ENCODE data around the gene COX8C.
A peak's percentile ranks its signal among the peaks of the same experiment; 100 is the strongest.

COX8C gene

GRCh38 chr14:93317875-93318807, 28.8 kb upstream of the COX8C start:
- no peak overlapping the region for H3K4me3 ChIP-seq (ENCODE audit: low read depth, low read length)
- TF ChIP-seq CTCF (IDR thresholded peaks at IDR 0.05; ENCODE audit: low read depth, low read length) = no peak
- no peaks in the 10 kb centered on the region for H3K27me3 ChIP-seq
- H3K36me3 ChIP-seq = peaks cover 2% of the 10 kb centered on the region; the same call in 1 of the 2 replicates
- DNase-seq = no peak
- H3K9me3 ChIP-seq = no peaks in the 10 kb centered on the region; the same call in 1 of the 2 replicates
- H3K4me1 ChIP-seq = peaks cover 18% of the 10 kb centered on the region

GRCh38 chr14:93318927-93319326, 28.1 kb upstream of the COX8C start:
- TF ChIP-seq CTCF (IDR thresholded peaks at IDR 0.05; ENCODE audit: low read depth, low read length) = no peak
- H3K4me3 ChIP-seq (ENCODE audit: low read depth, low read length) = no peak overlapping the region; the same call in 1 of the 2 replicates
- H3K27me3 ChIP-seq = no peaks in the 10 kb centered on the region
- peaks cover 18% of the 10 kb centered on the region for H3K4me1 ChIP-seq
- peak; percentile 45 for DNase-seq
- H3K9me3 ChIP-seq = no peaks in the 10 kb centered on the region; the same call in 1 of the 2 replicates
- peaks cover 2% of the 10 kb centered on the region; the same call in 1 of the 2 replicates for H3K36me3 ChIP-seq

- peaks cover 18% of the 10 kb centered on the region for H3K4me1 ChIP-seq
Measured at GRCh38 chr14:93319494-93319893, 27.5 kb upstream of the COX8C start.

GRCh38 chr14:93319958-93320357, 27.0 kb upstream of the COX8C start:
- H3K27me3 ChIP-seq = no peaks in the 10 kb centered on the region

More at GRCh38 chr14:93319494-93319893, 27.5 kb upstream of the COX8C start:
- Histone ChIP-seq H3K4me3 (ENCODE audit: low read depth, low read length) (no peak overlapping the region), H3K36me3 (peaks cover 3% of the 10 kb centered on the region), H3K9me3 (no peaks in the 10 kb centered on the region; the same call in 1 of the 2 replicates), H3K27me3 (no peaks in the 10 kb centered on the region)
- DNase-seq = no peak
- no peak for TF ChIP-seq CTCF (IDR thresholded peaks at IDR 0.05; ENCODE audit: low read depth, low read length)

GRCh38 chr14:93320489-93320888, 26.5 kb upstream of the COX8C start:
- H3K4me3 ChIP-seq (ENCODE audit: low read depth, low read length) = no peak overlapping the region
- H3K27me3 ChIP-seq = no peaks in the 10 kb centered on the region
- H3K36me3 ChIP-seq = peaks cover 6% of the 10 kb centered on the region
- H3K9me3 ChIP-seq = no peaks in the 10 kb centered on the region; the same call in 1 of the 2 replicates
- TF ChIP-seq CTCF (IDR thresholded peaks at IDR 0.05; ENCODE audit: low read depth, low read length) = no peak
- no peak for DNase-seq
- peaks cover 18% of the 10 kb centered on the region for H3K4me1 ChIP-seq

More at GRCh38 chr14:93319958-93320357, 27.0 kb upstream of the COX8C start:
- H3K4me3 ChIP-seq (ENCODE audit: low read depth, low read length) = no peak overlapping the region
- TF ChIP-seq CTCF (IDR thresholded peaks at IDR 0.05; ENCODE audit: low read depth, low read length) = no peak
- peaks cover 18% of the 10 kb centered on the region for H3K4me1 ChIP-seq
- H3K36me3 ChIP-seq = peaks cover 6% of the 10 kb centered on the region
- no peak for DNase-seq
- no peaks in the 10 kb centered on the region; the same call in 1 of the 2 replicates for H3K9me3 ChIP-seq

All from BE2C (cell line).